CD4-positive, alpha-beta T cell treated with Interleukin-21 for 1 hour (primary cell): ENCODE results near the gene PDE4D.

Experiments
- DNase-seq: peaks from one replicate; pipeline ENCODE4 v3.0.0-alpha.2; 2020

PDE4D gene

DNA sequence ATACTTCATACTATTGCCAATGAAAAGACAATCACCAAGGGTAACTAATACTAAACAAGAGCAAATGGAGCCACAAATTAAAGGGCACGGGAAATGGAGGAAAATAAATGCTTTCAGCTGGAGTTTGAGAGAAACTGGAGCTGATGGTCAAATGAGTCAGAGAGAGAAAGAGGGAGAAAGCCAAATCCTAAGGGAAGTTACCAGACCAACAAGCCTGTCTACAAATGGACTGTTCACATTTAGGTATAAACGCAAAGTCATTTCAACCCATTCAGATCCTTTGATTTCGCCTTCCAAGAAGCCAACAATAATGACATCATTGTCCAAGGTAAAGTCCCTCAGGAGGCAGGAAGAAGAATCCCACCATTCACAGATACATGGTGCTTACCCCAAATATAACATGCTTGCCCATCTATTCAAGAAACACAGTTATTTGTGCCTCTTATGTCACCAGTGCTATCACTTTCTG lies 958.9 kb downstream of the PDE4D start:
- no peak for DNase-seq

GRCh38 chr5:58933891-58934628 lies 959.5 kb downstream of the PDE4D start:
- DNase-seq: peak; percentile 55

GRCh38 chr5:58932057-58932612 lies 961.4 kb downstream of the PDE4D start:
- DNase-seq: no peak

DNA sequence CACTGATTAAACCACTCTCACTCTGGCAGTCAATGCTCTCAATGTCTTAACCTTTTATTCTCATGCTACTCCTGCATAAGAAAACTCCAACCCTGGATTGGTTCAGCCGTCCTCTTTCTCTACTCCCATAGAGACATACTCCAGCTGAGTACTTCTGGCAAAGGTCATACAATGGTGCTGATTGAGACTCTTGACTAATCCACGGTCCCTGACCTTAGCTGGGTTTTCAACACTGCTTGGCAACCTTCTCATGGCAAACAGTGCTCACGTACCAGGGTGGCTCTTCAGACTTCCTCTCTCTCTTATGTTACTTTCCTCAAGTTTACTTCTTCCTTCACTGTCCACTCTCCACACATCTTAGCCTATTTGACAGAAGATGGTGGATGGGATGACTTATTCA lies 963.0 kb downstream of the PDE4D start:
- DNase-seq: no peak

GRCh38 chr5:58929726-58930125 lies 963.8 kb downstream of the PDE4D start:
- DNase-seq: no peak

GRCh38 chr5:58927938-58928337 lies 965.6 kb downstream of the PDE4D start:
- no peak for DNase-seq

GRCh38 chr5:58927181-58927580 lies 966.3 kb downstream of the PDE4D start:
- no peak for DNase-seq

DNA sequence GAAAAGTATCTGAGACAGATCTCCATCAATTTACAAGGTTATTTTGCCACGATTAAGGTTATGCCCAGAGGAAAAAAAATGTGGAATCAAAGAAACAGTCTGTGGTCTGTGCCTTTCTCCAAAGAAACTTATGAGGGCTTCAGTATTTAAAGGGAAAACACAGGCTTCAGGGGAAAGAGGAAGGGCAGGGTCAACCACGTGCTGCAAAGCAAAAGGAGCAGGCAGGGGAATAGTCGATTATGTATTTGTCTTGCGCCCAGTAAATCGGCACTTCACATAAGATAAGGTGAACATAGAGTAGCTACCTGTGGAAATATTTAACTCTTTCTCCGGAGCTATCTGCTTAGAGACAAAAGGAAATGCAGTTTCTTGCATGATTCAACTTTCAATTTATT lies 967.0 kb downstream of the PDE4D start:
- DNase-seq: no peak

DNA sequence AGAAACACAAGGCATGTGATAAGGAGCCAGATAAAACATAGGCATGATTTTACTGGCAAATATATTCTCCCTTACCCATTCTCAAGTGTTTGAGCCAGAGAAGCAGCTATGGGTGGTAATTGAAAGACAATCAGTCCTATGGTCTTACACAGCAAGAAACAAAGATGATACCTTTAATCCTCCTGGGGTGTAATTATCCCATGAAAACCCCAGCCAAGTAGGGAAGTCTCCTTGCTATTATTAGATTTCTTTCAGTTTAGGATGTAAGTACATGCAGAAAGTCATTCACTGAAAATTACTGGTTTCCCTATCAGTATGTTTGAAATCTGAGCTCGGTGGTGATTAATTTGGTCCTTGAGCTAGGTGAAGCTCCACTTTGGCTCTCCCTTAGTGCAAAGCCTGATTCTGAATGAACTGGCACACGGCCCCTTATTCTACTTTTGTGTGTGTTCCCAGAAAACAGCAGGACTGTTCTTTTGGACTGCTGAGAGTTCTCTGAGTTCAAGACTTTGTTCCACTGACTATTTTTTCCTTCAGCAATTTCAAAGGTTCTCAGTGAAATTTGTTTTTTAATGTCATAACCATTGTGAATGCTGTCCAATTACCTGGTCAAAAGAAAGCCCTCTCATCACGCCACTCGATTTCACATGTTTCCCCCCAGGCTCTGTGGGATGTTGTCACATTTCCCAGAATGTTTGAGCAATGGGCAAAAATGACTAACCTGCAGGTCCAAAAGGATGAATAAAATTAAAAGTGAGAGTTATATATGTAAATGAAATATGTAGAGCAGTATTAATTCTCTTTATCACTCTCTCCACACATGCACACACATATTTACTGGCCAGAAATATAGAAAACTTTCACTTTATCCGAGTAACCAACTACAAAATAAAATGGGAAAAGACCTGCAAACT lies 967.6 kb downstream of the PDE4D start:
- DNase-seq: no peak

DNA sequence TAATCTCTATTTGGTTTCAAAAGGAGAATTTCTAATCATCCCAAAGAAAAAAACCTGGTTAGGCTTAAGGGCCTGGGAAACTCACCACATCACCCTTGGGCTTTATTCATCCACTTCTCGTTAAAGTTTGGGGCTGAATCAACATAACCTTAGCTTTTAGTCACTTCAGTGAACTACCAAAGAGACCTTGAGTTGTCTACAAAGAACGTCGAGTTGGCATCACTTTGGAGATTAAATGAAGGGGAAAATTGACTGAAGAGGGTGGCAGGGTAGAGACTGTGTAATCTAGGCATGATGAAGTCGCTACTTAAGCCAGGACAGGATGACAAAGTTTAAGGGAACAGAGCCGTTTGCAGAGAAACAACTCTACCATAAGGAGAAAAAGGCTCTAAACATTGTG lies 969.2 kb downstream of the PDE4D start:
- DNase-seq: no peak

GRCh38 chr5:58923355-58923754 lies 970.2 kb downstream of the PDE4D start:
- no peak for DNase-seq

- DNase-seq: no peak
These were observed 970.9 kb downstream of the PDE4D start for GRCh38 chr5:58922461-58923171.

GRCh38 chr5:58921159-58921558 lies 972.4 kb downstream of the PDE4D start:
- DNase-seq: no peak

GRCh38 chr5:58919833-58920232 lies 973.7 kb downstream of the PDE4D start:
- no peak for DNase-seq
